Thyroid gland (tissue), 4 donors: Measurements from ENCODE around the gene SLC24A3. TPM values are rescaled to one million over a fixed set of nuclear protein-coding genes. Genes with fewer than 3 reads are reported as not detected.

ENCODE experiments used
- DNase-seq, 2 donors: peaks; one replicate each; pipeline ENCODE4 v3.0.0-alpha.2; 2019
- H3K27ac ChIP-seq, 3 donors: fragments of 200-600 bp; sonication (generic); 1 replicate in 2 of 3; 2 replicates in 1 of 3; pipeline ENCODE4 v1.5.1; 2016 to 2019; ENCODE audit warnings: mild to moderate bottlenecking in 1 of 3, moderate library complexity in 1 of 3
- H3K27me3 ChIP-seq: fragments of 200-600 bp; sonication (generic); one replicate; pipeline ENCODE4 v1.5.1; 2019
- H3K36me3 ChIP-seq, 2 donors: fragments of 200-600 bp; sonication (generic); one replicate each; pipeline ENCODE4 v1.5.1; 2016 to 2019
- H3K4me1 ChIP-seq, 2 donors: fragments of 200-600 bp; sonication (generic); one replicate each; pipeline ENCODE4 v1.5.1; 2017 to 2019
- H3K4me3 ChIP-seq, 3 donors: fragments of 200-600 bp; sonication (generic); replicated peaks in 1 of 3; 1 replicate in 2 of 3; 2 replicates in 1 of 3; pipeline ENCODE4 v1.5.1; 2016; ENCODE audit warnings: mild to moderate bottlenecking in 1 of 3
- H3K9me3 ChIP-seq: fragments of 200-600 bp; sonication (generic); one replicate; pipeline ENCODE4 v1.5.1; 2017
- POLR2A ChIP-seq, 2 donors: fragments of 450-650 bp; IDR thresholded peaks; one replicate each; pipeline ENCODE4 v1.6.1; 2017; ENCODE audit warnings: antibody characterized with exemption in 2 of 2, mild to moderate bottlenecking in 2 of 2, moderate library complexity in 1 of 2
- WGBS, 2 donors: methylation state at CpG; one replicate each; pipeline ENCODE4 v1.1.5; 2017; 5-methylcytosine and 5-hydroxymethylcytosine counted together
- intact Hi-C: fragments of 100-400 bp; cut with DNase I; formaldehyde crosslinking; loops from one replicate; pipeline ENCODE4 v1.15.1; 2023
- total RNA-seq, 4 donors: library from RNA; depleted of rRNA; stranded (reverse); fragments of >200 nt; gene quantifications; one replicate each; pipeline ENCODE4 v1.2.3, GENCODE V29; 2016
- TF ChIP-seq, protein P1 (sequence below), 6 experiments: fragments of 200-600 bp in 3 of 6; fragments of 450-650 bp in 3 of 6; sonication (generic) in 3 of 6; IDR thresholded peaks; one replicate each; pipeline ENCODE4 v1.5.1; 2016 to 2019; ENCODE audit warnings: antibody characterized with exemption in 6 of 6, mild to moderate bottlenecking in 2 of 6, inconsistent platforms in 1 of 6, moderate library complexity in 1 of 6

Gene SLC24A3
- total RNA-seq, 4 donors from 2014 or later = 4.0 to 8.1 (median 6.3) TPM

- no peaks in the 10 kb centered on the region for H3K36me3 ChIP-seq
- DNase-seq = no peak
- no peak overlapping the region for H3K27ac ChIP-seq
- TF ChIP-seq POLR2A (IDR thresholded peaks at IDR 0.05) = no peak
- TF ChIP-seq, protein P1, sequence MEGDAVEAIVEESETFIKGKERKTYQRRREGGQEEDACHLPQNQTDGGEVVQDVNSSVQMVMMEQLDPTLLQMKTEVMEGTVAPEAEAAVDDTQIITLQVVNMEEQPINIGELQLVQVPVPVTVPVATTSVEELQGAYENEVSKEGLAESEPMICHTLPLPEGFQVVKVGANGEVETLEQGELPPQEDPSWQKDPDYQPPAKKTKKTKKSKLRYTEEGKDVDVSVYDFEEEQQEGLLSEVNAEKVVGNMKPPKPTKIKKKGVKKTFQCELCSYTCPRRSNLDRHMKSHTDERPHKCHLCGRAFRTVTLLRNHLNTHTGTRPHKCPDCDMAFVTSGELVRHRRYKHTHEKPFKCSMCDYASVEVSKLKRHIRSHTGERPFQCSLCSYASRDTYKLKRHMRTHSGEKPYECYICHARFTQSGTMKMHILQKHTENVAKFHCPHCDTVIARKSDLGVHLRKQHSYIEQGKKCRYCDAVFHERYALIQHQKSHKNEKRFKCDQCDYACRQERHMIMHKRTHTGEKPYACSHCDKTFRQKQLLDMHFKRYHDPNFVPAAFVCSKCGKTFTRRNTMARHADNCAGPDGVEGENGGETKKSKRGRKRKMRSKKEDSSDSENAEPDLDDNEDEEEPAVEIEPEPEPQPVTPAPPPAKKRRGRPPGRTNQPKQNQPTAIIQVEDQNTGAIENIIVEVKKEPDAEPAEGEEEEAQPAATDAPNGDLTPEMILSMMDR (IDR thresholded peaks at IDR 0.05) = no peak
- no peaks in the 10 kb centered on the region for H3K27me3 ChIP-seq
- H3K9me3 ChIP-seq = no peaks in the 10 kb centered on the region
- H3K4me3 ChIP-seq = no peak overlapping the region
- peaks cover 16 to 29% of the 10 kb centered on the region in 2 donors for H3K4me1 ChIP-seq
- 93 to 94% methylated on average over 2 of the region's 2 CpGs for WGBS, 2 donors
- intact Hi-C loops = no loop called here
Measured at GRCh38 chr20:19771031-19771430, 558.6 kb downstream of the SLC24A3 start.
